AG08395 (cell line): ENCODE data around the gene SYDE2.
"Not testable (repeated sequence)": the region's sequence is repeated elsewhere in the genome, so short reads cannot be mapped to it uniquely, and the experiment has no call there.

ENCODE experiments used
- DNase-seq: peaks from one replicate; pipeline ENCODE4 v3.0.0; 2012; ENCODE audit warnings: mixed read lengths, low spot score

Gene SYDE2

GRCh38 chr1:85200463-85201339 is at the start of gene SYDE2:
SYDE2 (minus strand) TSS chr1:85201016; CDS start chr1:85200996, 20 bp downstream.
- DNase-seq = peak; percentile 80

GRCh38 chr1:85249042-85249441 is 48.2 kb upstream of the SYDE2 start:
- DNase-seq = not testable (repeated sequence)

GRCh38 chr1:85245891-85246290 is 45.1 kb upstream of the SYDE2 start:
- no peak for DNase-seq

- no peak for DNase-seq
These were observed 44.6 kb upstream of the SYDE2 start for GRCh38 chr1:85245456-85245855.

- peak; percentile 64 for DNase-seq
These were observed 43.6 kb upstream of the SYDE2 start for GRCh38 chr1:85244271-85245061.

GRCh38 chr1:85243372-85243771 is 42.6 kb upstream of the SYDE2 start:
- DNase-seq = no peak

- no peak for DNase-seq
These were observed 39.8 kb upstream of the SYDE2 start for GRCh38 chr1:85240643-85241042.

- DNase-seq = peak; percentile 46
These were observed 39.4 kb upstream of the SYDE2 start for GRCh38 chr1:85240174-85240601.

GRCh38 chr1:85237613-85238012 is 36.8 kb upstream of the SYDE2 start:
- no peak for DNase-seq

- no peak for DNase-seq
These were observed 29.6 kb upstream of the SYDE2 start for GRCh38 chr1:85230305-85230977.

- no peak for DNase-seq
These were observed 28.8 kb upstream of the SYDE2 start for GRCh38 chr1:85229574-85230097.

- no peak for DNase-seq
These were observed 28.2 kb upstream of the SYDE2 start for GRCh38 chr1:85228972-85229371.

GRCh38 chr1:85225624-85226380 is 25.0 kb upstream of the SYDE2 start:
- DNase-seq = no peak

- DNase-seq = no peak
These were observed 24.2 kb upstream of the SYDE2 start for GRCh38 chr1:85224734-85225623.

- DNase-seq = no peak
These were observed 23.5 kb upstream of the SYDE2 start for GRCh38 chr1:85224295-85224694.

- DNase-seq = no peak
These were observed 22.5 kb upstream of the SYDE2 start for GRCh38 chr1:85223334-85223733.

- no peak for DNase-seq
These were observed 20.0 kb upstream of the SYDE2 start for GRCh38 chr1:85220756-85221201.

- no peak for DNase-seq
These were observed 19.2 kb upstream of the SYDE2 start for GRCh38 chr1:85219853-85220610.

GRCh38 chr1:85216697-85217096 is 15.9 kb upstream of the SYDE2 start:
- no peak for DNase-seq

- DNase-seq = no peak
These were observed 13.8 kb upstream of the SYDE2 start for GRCh38 chr1:85214654-85215053.
